H1 (cell line): ENCODE measurements around the gene MBLAC2. TPM values are rescaled to one million over a fixed set of nuclear protein-coding genes. Genes with fewer than 3 reads are reported as not detected.
A peak's percentile ranks its signal among the peaks of the same experiment; 100 is the strongest.

ENCODE experiments used
- ASH2L ChIP-seq: fragments of 200-600, 300-600 bp; sonication (generic); IDR thresholded peaks from one replicate; pipeline ENCODE4 v1.7.1; 2017; ENCODE audit warnings: low read length
- BACH1 ChIP-seq: IDR thresholded peaks from 2 replicates; pipeline ENCODE4 v1.6.1; 2012; ENCODE audit warnings: low read length, improper control_type of control experiment
- BCL11A ChIP-seq, 2 experiments: IDR thresholded peaks; one replicate each; pipeline ENCODE4 v1.6.1; 2011; ENCODE audit warnings: low read depth in 2 of 2, low read length in 2 of 2, mild to moderate bottlenecking in 2 of 2
- BRCA1 ChIP-seq: IDR thresholded peaks from 2 replicates; pipeline ENCODE4 v1.6.1; 2012; ENCODE audit warnings: low read depth, low read length, improper control_type of control experiment
- CBX8 ChIP-seq: fragments of 300-800, 300-1000 bp; sonication (generic); IDR thresholded peaks from 2 replicates; pipeline ENCODE4 v1.7.1; 2016; ENCODE audit warnings: low read depth, low read length, borderline replicate concordance
- CHD1 ChIP-seq: IDR thresholded peaks from 2 replicates; pipeline ENCODE4 v1.6.1; 2012; ENCODE audit warnings: low read depth, low read length, improper control_type of control experiment
- CHD2 ChIP-seq: IDR thresholded peaks from 2 replicates; pipeline ENCODE4 v1.6.1; 2012; ENCODE audit warnings: low read length, improper control_type of control experiment
- FOSL1 ChIP-seq: IDR thresholded peaks from 2 replicates; pipeline ENCODE4 v1.6.1; 2011; ENCODE audit warnings: mild to moderate bottlenecking, low read depth, low read length, moderate library complexity; ENCODE audit not compliant: insufficient read depth
- GTF2F1 ChIP-seq: IDR thresholded peaks from 2 replicates; pipeline ENCODE4 v1.6.1; 2012; ENCODE audit warnings: low read depth, low read length, improper control_type of control experiment, borderline replicate concordance
- KDM1A ChIP-seq: fragments of 200-600, 300-600 bp; sonication (generic); IDR thresholded peaks from 2 replicates; pipeline ENCODE4 v1.7.1; 2016; ENCODE audit warnings: mild to moderate bottlenecking, low read length, borderline replicate concordance
- PHF8 ChIP-seq: fragments of 200-600 bp; sonication (generic); conservative IDR thresholded peaks from 2 replicates; pipeline ENCODE4 v1.7.1; 2012; ENCODE audit warnings: low read depth, mild to moderate bottlenecking, inconsistent platforms, low read length, moderate library complexity
- POLR2A ChIP-seq, 2 experiments: IDR thresholded peaks; 1 replicate in 1 of 2; 2 replicates in 1 of 2; pipeline ENCODE4 v1.6.1; 2011; ENCODE audit warnings: low read depth in 2 of 2, low read length in 2 of 2, mild to moderate bottlenecking in 2 of 2; ENCODE audit errors: control extremely low read depth in 1 of 2
- POLR2AphosphoS5 ChIP-seq: IDR thresholded peaks from 2 replicates; pipeline ENCODE4 v1.6.1; 2011; ENCODE audit warnings: low read depth, low read length
- POU5F1 ChIP-seq: IDR thresholded peaks from 2 replicates; pipeline ENCODE4 v1.6.1; 2011; ENCODE audit warnings: low read depth, mild to moderate bottlenecking, low read length, moderate library complexity
- RBBP5 ChIP-seq: IDR thresholded peaks from 2 replicates; pipeline ENCODE4 v1.7.1; 2012; ENCODE audit warnings: low read depth, mild to moderate bottlenecking, inconsistent platforms, low read length, moderate library complexity, borderline replicate concordance
- RFX5 ChIP-seq: IDR thresholded peaks from 2 replicates; pipeline ENCODE4 v1.6.1; 2011; ENCODE audit warnings: low read depth, low read length, improper control_type of control experiment, borderline replicate concordance
- RNF2 ChIP-seq: fragments of 200-900, 300-1000 bp; sonication (generic); IDR thresholded peaks from 2 replicates; pipeline ENCODE4 v1.7.1; 2016; ENCODE audit warnings: borderline replicate concordance, low read depth, mild to moderate bottlenecking, antibody characterized with exemption, low read length; ENCODE audit not compliant: poor library complexity, severe bottlenecking; ENCODE audit errors: missing control alignments
- SAP30 ChIP-seq: fragments of 300-600 bp; sonication (generic); IDR thresholded peaks from 2 replicates; pipeline ENCODE4 v1.7.1; 2012; ENCODE audit warnings: low read length, moderate library complexity, mild to moderate bottlenecking, inconsistent platforms; ENCODE audit not compliant: insufficient read depth, insufficient replicate concordance
- TBP ChIP-seq: IDR thresholded peaks from 2 replicates; pipeline ENCODE4 v1.6.1; 2011; ENCODE audit warnings: low read depth, low read length, improper control_type of control experiment
- TEAD4 ChIP-seq: IDR thresholded peaks from 2 replicates; pipeline ENCODE4 v1.6.1; 2012; ENCODE audit warnings: low read depth, low read length, inconsistent platforms, mixed read lengths
- ZNF274 ChIP-seq: IDR thresholded peaks from 2 replicates; pipeline ENCODE4 v1.7.0; 2012; ENCODE audit warnings: low read length, borderline replicate concordance; ENCODE audit errors: extremely low read depth
- polyA plus RNA-seq, 7 experiments: library from polyadenylated mRNA; depleted of rRNA in 3 of 7; stranded (reverse) in 5 of 7; unstranded in 2 of 7; fragments of >200 nt in 5 of 7; fragments of 200-250 nt in 2 of 7; gene quantifications; 1 replicate in 5 of 7; 2 replicates in 1 of 7; 4 replicates in 1 of 7; pipeline versions ENCODE4 v1.2.1 to v1.2.3, GENCODE V29; 2011 to 2013; ENCODE audit warnings: missing spikeins in 2 of 7, mixed read lengths in 2 of 7
- total RNA-seq: library from RNA; stranded (reverse); fragmentation: NEBNext Ultra II Directional; extraction: Animal tissue kit (Norgen Biotek cat#: 25700); gene quantifications from 2 replicates; pipeline ENCODE4 v1.2.1, GENCODE V29; 2021
- TF ChIP-seq, protein P1 (sequence below): IDR thresholded peaks from 2 replicates; pipeline ENCODE4 v1.6.1; 2011; ENCODE audit warnings: low read length, improper control_type of control experiment
- TF ChIP-seq, protein P2 (sequence below): IDR thresholded peaks from 2 replicates; pipeline ENCODE4 v1.6.1; 2011; ENCODE audit warnings: low read depth, mild to moderate bottlenecking, low read length; ENCODE audit not compliant: insufficient read depth

Gene MBLAC2
- total and polyA plus RNA-seq, 2 of the 8 experiments (the other 6 are each of a cell fraction or from before 2014, with no cell fraction given): 2.8 to 6.7 TPM

DNA sequence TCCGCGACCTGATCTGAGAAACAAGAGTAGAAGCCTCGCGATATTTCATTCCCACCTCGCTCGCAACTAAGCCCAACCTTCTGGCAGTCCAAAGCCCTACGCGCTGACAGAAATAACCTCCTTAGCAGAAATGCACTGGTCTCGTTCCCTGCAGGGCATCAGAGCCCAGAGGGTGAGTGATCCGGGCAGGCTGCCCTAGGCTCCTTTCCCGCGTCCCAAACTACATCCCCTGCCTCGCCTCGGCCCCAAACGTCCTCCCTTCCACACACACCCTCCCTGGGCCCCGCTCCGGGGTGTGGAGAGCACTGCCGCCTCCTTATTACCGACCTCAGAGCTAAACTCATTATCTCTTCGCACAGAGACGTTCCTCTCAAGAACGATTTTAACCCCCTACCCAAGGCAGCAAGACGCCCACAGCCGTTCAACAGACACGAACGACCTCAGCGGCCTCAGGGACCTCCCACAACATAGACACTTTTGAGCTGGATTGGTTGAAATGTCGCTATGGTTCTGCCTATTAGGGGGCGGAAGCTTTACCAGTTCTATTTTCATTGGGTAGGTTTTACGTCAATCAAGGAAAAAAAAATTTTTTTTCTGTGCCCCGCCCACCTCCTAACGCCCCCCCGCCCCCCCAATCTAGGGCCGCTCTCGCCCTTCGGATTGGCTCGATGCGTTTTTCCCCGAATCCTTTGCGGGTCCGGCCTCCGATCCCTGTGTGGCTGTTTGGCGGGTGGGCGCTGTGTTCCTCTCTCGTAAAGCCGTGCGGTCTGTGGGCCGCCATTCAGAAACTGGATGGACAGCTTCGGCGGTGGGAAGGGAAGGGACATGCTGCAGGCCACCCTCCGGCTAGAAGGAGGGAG is 65.0 kb downstream of the MBLAC2 start, which contains the start of gene CETN3 (continued):
- TF ChIP-seq, protein P1, sequence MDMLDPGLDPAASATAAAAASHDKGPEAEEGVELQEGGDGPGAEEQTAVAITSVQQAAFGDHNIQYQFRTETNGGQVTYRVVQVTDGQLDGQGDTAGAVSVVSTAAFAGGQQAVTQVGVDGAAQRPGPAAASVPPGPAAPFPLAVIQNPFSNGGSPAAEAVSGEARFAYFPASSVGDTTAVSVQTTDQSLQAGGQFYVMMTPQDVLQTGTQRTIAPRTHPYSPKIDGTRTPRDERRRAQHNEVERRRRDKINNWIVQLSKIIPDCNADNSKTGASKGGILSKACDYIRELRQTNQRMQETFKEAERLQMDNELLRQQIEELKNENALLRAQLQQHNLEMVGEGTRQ: no peak
- TF ChIP-seq CHD1 (0 out of 2 replicates have a peak, but pooled peaks have one; percentile 33), TEAD4 (no peak; the same call in 1 of the 2 replicates), ASH2L (peak; percentile 79), TBP (peak; percentile 95), POLR2A (IDR thresholded peaks at IDR 0.05; ENCODE audit: control extremely low read depth in 1 of 2, low read depth in 2 of 2, low read length in 2 of 2) (peak; percentile 94 to 95), FOSL1 (no peak), CHD2 (peak; percentile 85), SAP30 (peak; percentile 69), BACH1 (peak; percentile 75), RNF2 (no peak), BRCA1 (peak; percentile 67), POLR2AphosphoS5 (peak; percentile 95), BCL11A (IDR thresholded peaks at IDR 0.05; ENCODE audit: low read depth in 2 of 2, low read length in 2 of 2) (no peak), CBX8 (no peak), ZNF274 (no peak), PHF8 (peak; percentile 82; the same call in 1 of the 2 replicates), RFX5 (no peak), KDM1A (no peak), RBBP5 (no peak; the same call in 1 of the 2 replicates), GTF2F1 (peak; percentile 87), POU5F1 (no peak)
- TF ChIP-seq, protein P2, sequence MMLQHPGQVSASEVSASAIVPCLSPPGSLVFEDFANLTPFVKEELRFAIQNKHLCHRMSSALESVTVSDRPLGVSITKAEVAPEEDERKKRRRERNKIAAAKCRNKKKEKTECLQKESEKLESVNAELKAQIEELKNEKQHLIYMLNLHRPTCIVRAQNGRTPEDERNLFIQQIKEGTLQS: no peak
